GM23338 (cell line): ENCODE data around the gene AGR2.

Source experiments
- CREB1 ChIP-seq: fragments of 250-450 bp; sonication (Bioruptor Pico); IDR thresholded peaks from 2 replicates; pipeline ENCODE4 v1.5.0; 2020; ENCODE audit warnings: low read depth, mild to moderate bottlenecking, moderate library complexity
- CTCF ChIP-seq, 2 experiments: fragments of 200-600 bp in 1 of 2; sonication (generic) in 1 of 2; conservative IDR thresholded peaks; 2 replicates each; pipeline versions ENCODE4 v1.5.1 to v1.6.1; 2016 to 2017; ENCODE audit warnings: antibody characterized with exemption in 2 of 2, low read depth in 2 of 2, mild to moderate bottlenecking in 2 of 2, moderate library complexity in 1 of 2
- EZH2 ChIP-seq: fragments of 200-600 bp; sonication (generic); IDR thresholded peaks from one replicate; pipeline ENCODE4 v1.8.0; 2017; ENCODE audit warnings: antibody characterized with exemption, mild to moderate bottlenecking, low read depth; ENCODE audit not compliant: unreplicated experiment
- EZH2phosphoT487 ChIP-seq: fragments of 200-600 bp; sonication (generic); IDR thresholded peaks from one replicate; pipeline ENCODE4 v1.8.1; 2018; ENCODE audit warnings: antibody characterized with exemption; ENCODE audit not compliant: unreplicated experiment
- JUNB ChIP-seq: IDR thresholded peaks from one replicate; pipeline ENCODE4 v1.6.1; 2016; ENCODE audit warnings: antibody characterized with exemption; ENCODE audit not compliant: unreplicated experiment
- NANOG ChIP-seq: IDR thresholded peaks from 2 replicates; pipeline ENCODE4 v1.6.1; 2016; ENCODE audit warnings: antibody characterized with exemption, borderline replicate concordance
- POLR2AphosphoS5 ChIP-seq: IDR thresholded peaks from 2 replicates; pipeline ENCODE4 v1.6.1; 2016; ENCODE audit warnings: antibody characterized with exemption, low read depth
- REST ChIP-seq: IDR thresholded peaks from one replicate; pipeline ENCODE4 v1.6.1; 2018; ENCODE audit warnings: antibody characterized with exemption; ENCODE audit not compliant: unreplicated experiment
- STAT1 ChIP-seq: IDR thresholded peaks from one replicate; pipeline ENCODE4 v1.6.1; 2016; ENCODE audit warnings: antibody characterized with exemption; ENCODE audit not compliant: unreplicated experiment

GRCh38 chr7:16774294-16774693 is 30.5 kb downstream of the AGR2 start:
- TF ChIP-seq STAT1 (no peak), POLR2AphosphoS5 (no peak), CTCF (conservative IDR thresholded peaks at IDR 0.05; ENCODE audit: low read depth in 2 of 2) (no peak), REST (no peak), EZH2phosphoT487 (no peak), EZH2 (no peak), NANOG (no peak), JUNB (no peak), CREB1 (no peak)
